GM10266 (cell line): ENCODE measurements around the gene MAP3K13.

Experiments
- DNase-seq: peaks from one replicate; pipeline ENCODE4 v3.0.0; 2012; ENCODE audit errors: extremely low spot score
- CTCF ChIP-seq: IDR thresholded peaks from 2 replicates; pipeline ENCODE4 v1.5.1; 2012; ENCODE audit warnings: mild to moderate bottlenecking, low read depth; ENCODE audit not compliant: control insufficient read depth, insufficient read depth; ENCODE audit errors: missing control alignments

Gene MAP3K13

GRCh38 chr3:185489462-185489861 is 126.5 kb downstream of the MAP3K13 start:
- no peak for TF ChIP-seq CTCF
- DNase-seq, result no peak

- TF ChIP-seq CTCF, result no peak
- DNase-seq, result no peak
Observed at GRCh38 chr3:185490241-185490640, 127.3 kb downstream of the MAP3K13 start.

GRCh38 chr3:185498503-185499396 is 135.8 kb downstream of the MAP3K13 start, which contains the start of gene TMEM41A:
TSS of gene TMEM41A (minus strand) at chr3:185499035. CDS start at chr3:185498961, 74 bp downstream.
- peak; percentile 10 for TF ChIP-seq CTCF

GRCh38 chr3:185502987-185503386 is 140.1 kb downstream of the MAP3K13 start:
- no peak for TF ChIP-seq CTCF
- no peak for DNase-seq

More at GRCh38 chr3:185498503-185499396, 135.8 kb downstream of the MAP3K13 start, which contains the start of gene TMEM41A:
- peak; percentile 97 for DNase-seq

GRCh38 chr3:185503521-185503920 is 140.6 kb downstream of the MAP3K13 start:
- no peak for DNase-seq
- TF ChIP-seq CTCF, result no peak

GRCh38 chr3:185504636-185505035 is 141.7 kb downstream of the MAP3K13 start:
- DNase-seq, result no peak
- no peak for TF ChIP-seq CTCF

- no peak for DNase-seq
- no peak for TF ChIP-seq CTCF
Observed at GRCh38 chr3:185507883-185508282, 144.9 kb downstream of the MAP3K13 start.
